Activated CD8-positive, alpha-beta T cell treated with anti-CD3 and anti-CD28 coated beads for 36 hours (primary cell): Measurements from ENCODE around the gene UBE2V1. TPM values are rescaled to one million over a fixed set of nuclear protein-coding genes. Genes with fewer than 3 reads are reported as not detected.

ENCODE experiments used
- ATAC-seq: fragments of 200-7000 bp; cut with Tn5 transposase; one replicate; pipeline ENCODE4 v1.10.0; 2021; ENCODE audit warnings: mild to moderate bottlenecking, moderate library complexity
- CTCF ChIA-PET: fragments of 350-600 bp; sonication (Branson Sonifier 250); formaldehyde crosslinking; loops from one replicate; lab custom pipeline; 2021; ENCODE audit warnings: antibody characterized with exemption; lab: Charles Lee
- POLR2A ChIA-PET: fragments of 350-600 bp; sonication (Branson Sonifier 250); formaldehyde crosslinking; loops from one replicate; lab custom pipeline; 2021; ENCODE audit warnings: antibody characterized with exemption; lab: Charles Lee
- DNase-seq: peaks from one replicate; pipeline ENCODE4 v3.0.0-alpha.2; 2020
- H3K27ac Mint-ChIP-seq: one replicate; pipeline ENCODE4 v1.8.0; 2021; ENCODE audit warnings: mild to moderate bottlenecking, mixed read lengths
- H3K27me3 Mint-ChIP-seq: one replicate; pipeline ENCODE4 v1.8.0; 2021; ENCODE audit warnings: mixed read lengths
- H3K36me3 Mint-ChIP-seq: one replicate; pipeline ENCODE4 v1.8.0; 2021; ENCODE audit warnings: low read depth, mixed read lengths
- H3K4me1 Mint-ChIP-seq: one replicate; pipeline ENCODE4 v1.8.0; 2021; ENCODE audit warnings: low read depth, mixed read lengths
- H3K4me3 Mint-ChIP-seq: one replicate; pipeline ENCODE4 v1.8.0; 2021; ENCODE audit warnings: mild to moderate bottlenecking, moderate library complexity, mixed read lengths
- H3K9me3 Mint-ChIP-seq: one replicate; pipeline ENCODE4 v1.8.0; 2021; ENCODE audit warnings: mixed read lengths
- intact Hi-C: fragments of 100-400 bp; cut with micrococcal nuclease; formaldehyde crosslinking; loops from one replicate; pipeline ENCODE4 v1.10.0; 2022
- total RNA-seq, 2 experiments: library from RNA; stranded (reverse); gene quantifications; one replicate each; pipeline ENCODE4 v1.2.3, GENCODE V29; 2021
- TF ChIP-seq, protein P1 (sequence below): fragments of 200-600 bp; IDR thresholded peaks from one replicate; pipeline ENCODE4 v1.8.0; 2022; ENCODE audit warnings: antibody characterized with exemption, mild to moderate bottlenecking

Gene UBE2V1
- total RNA-seq, 2 experiments from 2014 or later, result 112 to 151 TPM

DNA sequence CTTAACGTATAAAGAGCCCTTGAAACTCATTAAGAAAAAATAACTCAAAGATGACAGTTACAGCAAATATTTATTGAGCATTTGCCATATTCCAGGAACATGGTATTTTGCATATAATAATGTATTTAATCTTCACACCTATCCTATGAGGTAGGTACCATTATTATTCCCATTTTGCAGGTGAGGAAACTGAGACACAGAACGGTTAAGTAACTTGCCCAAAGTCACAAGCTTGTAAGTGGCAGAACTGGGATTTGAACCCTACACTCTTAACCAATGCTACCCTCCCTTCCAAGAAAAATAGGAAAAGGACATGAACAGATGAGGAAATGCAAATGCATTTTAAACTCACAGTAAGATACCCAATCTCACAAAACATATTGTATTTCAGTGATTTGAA lies 5.3 kb upstream of the UBE2V1 start:
- intact Hi-C loops, result no loop called here
- no peak for ATAC-seq
- Mint-ChIP-seq H3K27ac (no peak overlapping the region), H3K9me3 (no peaks in the 10 kb centered on the region), H3K4me3 (no peak overlapping the region), H3K36me3 (peaks cover 2% of the 10 kb centered on the region), H3K27me3 (no peaks in the 10 kb centered on the region), H3K4me1 (peaks cover 29% of the 10 kb centered on the region)
- TF ChIP-seq, protein P1, sequence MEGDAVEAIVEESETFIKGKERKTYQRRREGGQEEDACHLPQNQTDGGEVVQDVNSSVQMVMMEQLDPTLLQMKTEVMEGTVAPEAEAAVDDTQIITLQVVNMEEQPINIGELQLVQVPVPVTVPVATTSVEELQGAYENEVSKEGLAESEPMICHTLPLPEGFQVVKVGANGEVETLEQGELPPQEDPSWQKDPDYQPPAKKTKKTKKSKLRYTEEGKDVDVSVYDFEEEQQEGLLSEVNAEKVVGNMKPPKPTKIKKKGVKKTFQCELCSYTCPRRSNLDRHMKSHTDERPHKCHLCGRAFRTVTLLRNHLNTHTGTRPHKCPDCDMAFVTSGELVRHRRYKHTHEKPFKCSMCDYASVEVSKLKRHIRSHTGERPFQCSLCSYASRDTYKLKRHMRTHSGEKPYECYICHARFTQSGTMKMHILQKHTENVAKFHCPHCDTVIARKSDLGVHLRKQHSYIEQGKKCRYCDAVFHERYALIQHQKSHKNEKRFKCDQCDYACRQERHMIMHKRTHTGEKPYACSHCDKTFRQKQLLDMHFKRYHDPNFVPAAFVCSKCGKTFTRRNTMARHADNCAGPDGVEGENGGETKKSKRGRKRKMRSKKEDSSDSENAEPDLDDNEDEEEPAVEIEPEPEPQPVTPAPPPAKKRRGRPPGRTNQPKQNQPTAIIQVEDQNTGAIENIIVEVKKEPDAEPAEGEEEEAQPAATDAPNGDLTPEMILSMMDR, result no peak
- POLR2A ChIA-PET, result interaction anchor here (0.6 to 0.7 kb wide), 2 partner anchors 17 to 29 kb away, joined by 3 to 4 read pairs; no protein-coding TSS in a partner anchor
- DNase-seq, result no peak
- CTCF ChIA-PET, result interaction anchor here (0.9 to 9.5 kb wide), 6 partner anchors 22 to 61 kb away, joined by 3 to 203 read pairs (median 34); partner anchors contain the start of gene PEDS1

- Mint-ChIP-seq H3K9me3 (no peaks in the 10 kb centered on the region), H3K36me3 (peaks cover 11% of the 10 kb centered on the region), H3K4me3 (peak overlapping the region; percentile 94), H3K27me3 (no peaks in the 10 kb centered on the region), H3K4me1 (peaks cover 40% of the 10 kb centered on the region), H3K27ac (peak overlapping the region; percentile 93)
- intact Hi-C loops, result no loop called here
- ATAC-seq, result no peak
- CTCF ChIA-PET, result interaction anchor here (0.9 to 9.5 kb wide), 13 partner anchors 9 to 137 kb away, joined by 3 to 203 read pairs (median 4); partner anchors contain the start of gene PEDS1
- TF ChIP-seq, protein P1, result no peak
- peak; percentile 32 for DNase-seq
- POLR2A ChIA-PET, result interaction anchor here (0.5 to 1.9 kb wide), 6 partner anchors 17 to 46 kb away, joined by 3 to 15 read pairs (median 3); partner anchors contain the start of gene PEDS1
Observed at GRCh38 chr20:50116368-50116999, 3.5 kb upstream of the UBE2V1 start.

GRCh38 chr20:50115591-50116367 lies 2.8 kb upstream of the UBE2V1 start:
- Mint-ChIP-seq H3K36me3 (peaks cover 16% of the 10 kb centered on the region), H3K27me3 (no peaks in the 10 kb centered on the region), H3K4me1 (peaks cover 44% of the 10 kb centered on the region), H3K4me3 (peak overlapping the region; percentile 94), H3K9me3 (no peaks in the 10 kb centered on the region), H3K27ac (peak overlapping the region; percentile 93)
- TF ChIP-seq, protein P1, result no peak
- CTCF ChIA-PET, result interaction anchor here (0.8 to 9.5 kb wide), 14 partner anchors 9 to 136 kb away, joined by 3 to 203 read pairs (median 4); partner anchors contain the start of gene PEDS1
- peak; percentile 79 for ATAC-seq
- intact Hi-C loops, result no loop called here
- DNase-seq, result peak; percentile 96
- POLR2A ChIA-PET, result interaction anchor here (0.5 to 1.9 kb wide), 8 partner anchors 10 to 53 kb away, joined by 3 to 15 read pairs (median 3); partner anchors contain the start of gene PEDS1

- H3K27ac Mint-ChIP-seq, result peak overlapping the region; percentile 93
Observed at GRCh38 chr20:50115041-50115512, 2.1 kb upstream of the UBE2V1 start.

More at GRCh38 chr20:50115041-50115512, 2.1 kb upstream of the UBE2V1 start:
- Mint-ChIP-seq H3K4me3 (peak overlapping the region; percentile 94), H3K4me1 (peaks cover 52% of the 10 kb centered on the region), H3K27me3 (no peaks in the 10 kb centered on the region), H3K9me3 (no peaks in the 10 kb centered on the region), H3K36me3 (peaks cover 23% of the 10 kb centered on the region)
- ChIA-PET POLR2A (interaction anchor here (0.6 to 1.9 kb wide), 6 partner anchors 9 to 54 kb away, joined by 3 to 15 read pairs (median 4); partner anchors contain the start of gene PEDS1), CTCF (interaction anchor here (0.8 to 9.5 kb wide), 8 partner anchors 15 to 136 kb away, joined by 3 to 203 read pairs (median 11); partner anchors contain the start of gene PEDS1)
- ATAC-seq (no peak), DNase-seq (no peak)
- intact Hi-C loops, result no loop called here
- TF ChIP-seq, protein P1, result no peak
